Peyer's patch (tissue), 4 donors: ENCODE results near the gene TCF7L2. TPM values are rescaled to one million over a fixed set of nuclear protein-coding genes. Genes with fewer than 3 reads are reported as not detected.

Source experiments
- DNase-seq, 3 donors: peaks; one replicate each; pipeline ENCODE4 v3.0.0-alpha.2; 2017 to 2019
- H3K27ac ChIP-seq, 4 donors: fragments of 200-600 bp; sonication (generic); one replicate each; pipeline ENCODE4 v1.5.1; 2016 to 2019
- H3K27me3 ChIP-seq, 2 donors: fragments of 200-600 bp; sonication (generic); one replicate each; pipeline ENCODE4 v1.5.1; 2019
- H3K36me3 ChIP-seq, 3 donors: fragments of 200-600 bp; sonication (generic); one replicate each; pipeline ENCODE4 v1.5.1; 2016 to 2019
- H3K4me1 ChIP-seq, 4 donors: fragments of 200-600 bp; sonication (generic); one replicate each; pipeline ENCODE4 v1.5.1; 2016 to 2019
- H3K4me3 ChIP-seq, 4 donors: fragments of 200-600 bp; sonication (generic); 1 replicate in 3 of 4; 2 replicates in 1 of 4; pipeline ENCODE4 v1.5.1; 2016 to 2019; ENCODE audit warnings: mild to moderate bottlenecking in 1 of 4
- H3K9me3 ChIP-seq, 4 donors: fragments of 200-600 bp; sonication (generic); one replicate each; pipeline ENCODE4 v1.5.1; 2016 to 2019; ENCODE audit warnings: mild to moderate bottlenecking in 1 of 4
- POLR2A ChIP-seq, 2 donors: fragments of 450-650 bp; IDR thresholded peaks; one replicate each; pipeline ENCODE4 v1.5.1; 2017; ENCODE audit warnings: antibody characterized with exemption in 2 of 2, mild to moderate bottlenecking in 2 of 2, moderate library complexity in 2 of 2
- total RNA-seq, 4 donors: library from RNA; depleted of rRNA; stranded (reverse); fragments of >200 nt; gene quantifications; one replicate each; pipeline ENCODE4 v1.1.0, GENCODE V29; 2016
- TF ChIP-seq, protein P1 (sequence below), 6 experiments: fragments of 450-650 bp in 4 of 6; fragments of 200-600 bp in 2 of 6; sonication (generic) in 1 of 6; IDR thresholded peaks; one replicate each; pipeline ENCODE4 v1.5.1; 2017 to 2019; ENCODE audit warnings: antibody characterized with exemption in 6 of 6, mild to moderate bottlenecking in 3 of 6, moderate library complexity in 1 of 6

Gene TCF7L2
- total RNA-seq, 4 donors from 2014 or later: 72.3 to 148 (median 93.0) TPM

DNA sequence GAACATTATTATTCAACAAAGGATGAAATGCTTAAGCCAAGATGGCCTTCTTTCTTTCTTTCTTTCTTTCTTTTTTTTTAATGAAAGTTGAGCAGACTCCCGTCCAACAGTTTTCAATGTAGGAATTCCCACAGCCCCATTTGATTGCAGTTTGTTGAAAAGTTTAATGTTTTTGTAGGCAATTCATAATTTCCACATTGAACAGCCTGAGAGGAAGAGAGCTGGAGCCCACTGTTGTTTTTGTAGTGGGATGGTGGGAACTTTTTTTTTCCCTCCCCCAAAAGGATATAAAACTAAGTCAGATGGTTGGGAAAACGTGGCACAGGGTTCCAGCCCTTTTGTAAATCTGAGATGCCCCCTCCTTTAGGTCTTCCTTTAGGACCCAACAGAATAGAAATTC is 86.6 kb downstream of the TCF7L2 start:
- H3K9me3 ChIP-seq: no peaks in the 10 kb centered on the region
- no peaks in the 10 kb centered on the region for H3K27me3 ChIP-seq
- no peak for DNase-seq
- H3K4me3 ChIP-seq: no peak overlapping the region
- no peak overlapping the region for H3K27ac ChIP-seq
- TF ChIP-seq, protein P1, sequence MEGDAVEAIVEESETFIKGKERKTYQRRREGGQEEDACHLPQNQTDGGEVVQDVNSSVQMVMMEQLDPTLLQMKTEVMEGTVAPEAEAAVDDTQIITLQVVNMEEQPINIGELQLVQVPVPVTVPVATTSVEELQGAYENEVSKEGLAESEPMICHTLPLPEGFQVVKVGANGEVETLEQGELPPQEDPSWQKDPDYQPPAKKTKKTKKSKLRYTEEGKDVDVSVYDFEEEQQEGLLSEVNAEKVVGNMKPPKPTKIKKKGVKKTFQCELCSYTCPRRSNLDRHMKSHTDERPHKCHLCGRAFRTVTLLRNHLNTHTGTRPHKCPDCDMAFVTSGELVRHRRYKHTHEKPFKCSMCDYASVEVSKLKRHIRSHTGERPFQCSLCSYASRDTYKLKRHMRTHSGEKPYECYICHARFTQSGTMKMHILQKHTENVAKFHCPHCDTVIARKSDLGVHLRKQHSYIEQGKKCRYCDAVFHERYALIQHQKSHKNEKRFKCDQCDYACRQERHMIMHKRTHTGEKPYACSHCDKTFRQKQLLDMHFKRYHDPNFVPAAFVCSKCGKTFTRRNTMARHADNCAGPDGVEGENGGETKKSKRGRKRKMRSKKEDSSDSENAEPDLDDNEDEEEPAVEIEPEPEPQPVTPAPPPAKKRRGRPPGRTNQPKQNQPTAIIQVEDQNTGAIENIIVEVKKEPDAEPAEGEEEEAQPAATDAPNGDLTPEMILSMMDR (IDR thresholded peaks at IDR 0.05): no peak
- no peak for TF ChIP-seq POLR2A (IDR thresholded peaks at IDR 0.05)
- peaks cover 0 to 16% (median 0%) of the 10 kb centered on the region in 4 donors for H3K4me1 ChIP-seq
- H3K36me3 ChIP-seq: peaks cover 0 to 16% (median 0%) of the 10 kb centered on the region in 3 donors

DNA sequence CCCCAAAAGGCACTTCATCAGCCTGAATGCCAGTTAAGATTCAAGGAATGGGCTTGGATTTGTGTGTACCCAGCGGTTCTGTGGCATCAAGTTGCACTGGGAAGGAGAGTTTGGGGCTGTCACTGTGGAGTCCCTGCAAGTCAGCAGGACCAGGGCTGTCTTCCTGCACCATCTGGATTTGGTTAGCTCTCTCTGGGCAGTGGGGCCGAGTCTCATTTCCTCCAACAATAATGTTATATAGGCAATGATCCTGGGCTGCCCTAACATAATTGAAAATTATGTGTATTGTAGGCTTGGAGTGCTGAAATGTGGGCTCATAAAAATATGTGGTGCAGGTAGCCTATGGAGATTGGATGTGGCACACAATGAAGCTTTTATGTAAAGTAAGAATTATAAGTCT is 87.2 kb downstream of the TCF7L2 start:
- Histone ChIP-seq H3K4me1 (peaks cover 0 to 16% (median 0%) of the 10 kb centered on the region in 4 donors), H3K4me3 (no peak overlapping the region), H3K9me3 (no peaks in the 10 kb centered on the region), H3K36me3 (peaks cover 0 to 22% (median 0%) of the 10 kb centered on the region in 3 donors), H3K27ac (no peak overlapping the region), H3K27me3 (no peaks in the 10 kb centered on the region)
- TF ChIP-seq POLR2A (IDR thresholded peaks at IDR 0.05): no peak
- TF ChIP-seq, protein P1 (IDR thresholded peaks at IDR 0.05): no peak
- no peak for DNase-seq

DNA sequence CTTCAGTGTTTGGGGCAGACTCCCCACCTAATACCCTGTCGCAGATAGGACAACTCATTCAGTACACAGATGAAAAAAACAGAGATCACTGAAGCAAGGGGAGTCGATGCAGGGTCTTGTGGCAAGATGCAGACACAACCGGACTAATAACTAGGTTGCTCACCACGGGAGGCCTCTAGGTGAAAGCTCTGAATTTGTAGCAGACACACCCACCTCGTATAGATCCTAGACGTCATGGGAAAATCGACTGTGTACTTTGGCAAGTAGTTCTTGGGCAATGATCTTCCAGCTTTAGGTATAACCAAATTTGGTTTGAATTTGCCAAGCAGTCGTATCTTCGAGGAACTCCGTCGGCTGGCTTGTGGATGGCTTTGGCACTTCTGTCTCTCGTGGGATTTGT is 88.1 kb downstream of the TCF7L2 start:
- H3K4me3 ChIP-seq: no peak overlapping the region
- peaks cover 0 to 28% (median 0%) of the 10 kb centered on the region in 3 donors for H3K36me3 ChIP-seq
- H3K27ac ChIP-seq: no peak overlapping the region
- TF ChIP-seq, protein P1 (IDR thresholded peaks at IDR 0.05): no peak
- no peak for TF ChIP-seq POLR2A (IDR thresholded peaks at IDR 0.05)
- DNase-seq: no peak
- no peaks in the 10 kb centered on the region for H3K9me3 ChIP-seq
- H3K27me3 ChIP-seq: no peaks in the 10 kb centered on the region
- H3K4me1 ChIP-seq: peaks cover 0 to 16% (median 0%) of the 10 kb centered on the region in 4 donors

DNA sequence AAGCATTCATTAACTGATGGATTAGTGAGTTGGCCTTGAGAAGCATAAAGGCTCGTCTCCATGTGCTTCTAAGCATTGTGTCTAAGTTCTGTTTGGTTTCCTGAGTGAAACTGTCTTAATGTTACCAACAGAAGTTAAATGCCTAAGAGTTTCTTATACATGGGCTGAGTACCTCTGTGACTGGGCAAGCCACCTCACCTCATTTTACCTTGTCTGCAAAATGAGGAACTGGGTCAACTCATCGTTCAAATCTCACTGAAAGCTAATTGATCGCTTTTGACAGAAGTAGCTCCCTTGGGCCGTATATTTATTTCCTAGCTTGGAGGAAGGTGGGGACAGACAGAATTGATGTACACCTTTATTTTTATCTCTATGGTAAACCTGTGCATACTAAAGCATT is 88.9 kb downstream of the TCF7L2 start:
- H3K4me1 ChIP-seq: peaks cover 0 to 16% (median 0%) of the 10 kb centered on the region in 4 donors
- TF ChIP-seq POLR2A (IDR thresholded peaks at IDR 0.05): no peak
- TF ChIP-seq, protein P1 (IDR thresholded peaks at IDR 0.05): no peak
- H3K27ac ChIP-seq: no peak overlapping the region
- H3K36me3 ChIP-seq: peaks cover 0 to 28% (median 0%) of the 10 kb centered on the region in 3 donors
- H3K4me3 ChIP-seq: no peak overlapping the region
- no peak for DNase-seq
- H3K9me3 ChIP-seq: no peaks in the 10 kb centered on the region
- H3K27me3 ChIP-seq: no peaks in the 10 kb centered on the region

DNA sequence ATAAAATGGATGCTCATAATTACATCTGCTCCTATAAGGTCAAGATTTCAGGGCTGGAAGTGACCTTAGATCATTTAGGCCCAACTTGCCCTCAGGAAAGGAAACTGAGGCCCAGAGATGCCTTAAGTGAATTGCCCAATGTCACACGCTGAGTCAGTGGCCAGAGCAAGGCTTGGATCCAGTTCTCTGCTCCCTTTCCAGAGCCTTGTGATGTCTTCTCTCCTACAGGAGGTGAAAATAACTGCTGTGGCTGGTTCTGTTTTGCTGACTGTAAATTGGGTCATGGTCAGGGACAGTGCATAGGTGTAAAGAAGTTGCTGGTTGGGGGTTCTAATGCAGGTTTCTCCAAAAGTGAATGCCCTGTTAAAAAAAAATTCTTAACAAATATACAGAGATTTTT is 91.3 kb downstream of the TCF7L2 start:
- Histone ChIP-seq H3K4me1 (no peaks in the 10 kb centered on the region), H3K4me3 (no peak overlapping the region), H3K36me3 (peaks cover 0 to 28% (median 0%) of the 10 kb centered on the region in 3 donors), H3K27ac (no peak overlapping the region), H3K9me3 (no peaks in the 10 kb centered on the region), H3K27me3 (no peaks in the 10 kb centered on the region)
- DNase-seq: no peak
- TF ChIP-seq, protein P1 (IDR thresholded peaks at IDR 0.05): no peak
- TF ChIP-seq POLR2A (IDR thresholded peaks at IDR 0.05): no peak
